ENCODE results near the gene AKR1C1.
"Not testable (repeated sequence)": the region's sequence is repeated elsewhere in the genome, so short reads cannot be mapped to it uniquely, and the experiment has no call there.

AKR1C1 gene

DNA sequence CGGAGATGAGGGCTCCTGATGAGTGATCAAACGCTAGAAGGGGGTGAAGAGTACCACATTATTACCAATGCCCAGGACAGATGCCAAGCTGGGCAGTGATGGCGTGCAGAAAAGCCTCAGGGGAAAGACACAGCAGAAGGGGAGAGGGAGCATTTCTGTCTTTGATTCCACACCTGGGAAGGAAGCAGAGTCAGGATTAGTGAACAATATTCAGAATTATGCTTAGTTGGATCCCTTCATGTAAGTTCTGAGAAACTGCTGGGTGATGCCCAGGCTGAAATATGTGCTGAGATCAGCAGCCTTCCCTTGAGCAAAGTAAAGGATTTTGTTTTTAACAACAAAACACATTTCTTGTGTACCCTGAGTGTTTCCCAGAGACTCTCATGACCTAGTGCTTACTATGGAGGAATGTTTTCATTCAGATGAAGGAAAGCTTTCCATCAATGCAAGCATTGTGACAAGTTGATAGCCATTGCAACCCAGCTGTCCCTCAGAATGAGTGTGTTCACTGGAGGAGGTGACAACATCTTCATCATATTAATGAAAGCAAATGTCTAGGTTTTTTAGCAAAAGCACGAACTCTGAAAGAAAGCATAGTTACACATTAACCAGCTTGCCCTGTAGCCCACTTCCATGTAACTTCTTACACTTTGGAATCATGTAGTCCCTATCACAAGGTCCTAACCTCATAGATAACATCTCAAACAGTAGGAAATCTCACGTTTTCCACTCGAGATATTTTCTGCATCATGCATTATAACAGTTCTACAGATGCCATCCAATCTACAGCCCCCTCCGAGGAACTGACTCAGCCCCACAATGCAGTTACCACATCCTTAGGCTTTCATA, 23.8 kb upstream of the AKR1C1 start:
- H3K4me1 ChIP-seq (ENCODE audit: control insufficient read depth in 5 of 5, insufficient read depth in 5 of 5, low read length in 5 of 5) = peaks cover 2 to 31% (median 30%) of the 10 kb centered on the region in 5 donors
- no peaks in the 10 kb centered on the region for H3K36me3 ChIP-seq (ENCODE audit: control insufficient read depth in 5 of 5, insufficient read depth in 5 of 5, low read length in 5 of 5)
- no peak overlapping the region for H3K27ac ChIP-seq (ENCODE audit: low read depth, low read length)
- no peak overlapping the region for H3K4me3 ChIP-seq (ENCODE audit: low read depth in 1 of 5, low read length in 5 of 5)
- H3K9ac ChIP-seq (ENCODE audit: low read length in 5 of 5) = no peak overlapping the region
- no peaks in the 10 kb centered on the region for H3K27me3 ChIP-seq (ENCODE audit: control insufficient read depth in 5 of 5, insufficient read depth in 4 of 5, low read length in 5 of 5)
- no peaks in the 10 kb centered on the region for H3K9me3 ChIP-seq (ENCODE audit: control insufficient read depth in 5 of 5, low read length in 5 of 5)

DNA sequence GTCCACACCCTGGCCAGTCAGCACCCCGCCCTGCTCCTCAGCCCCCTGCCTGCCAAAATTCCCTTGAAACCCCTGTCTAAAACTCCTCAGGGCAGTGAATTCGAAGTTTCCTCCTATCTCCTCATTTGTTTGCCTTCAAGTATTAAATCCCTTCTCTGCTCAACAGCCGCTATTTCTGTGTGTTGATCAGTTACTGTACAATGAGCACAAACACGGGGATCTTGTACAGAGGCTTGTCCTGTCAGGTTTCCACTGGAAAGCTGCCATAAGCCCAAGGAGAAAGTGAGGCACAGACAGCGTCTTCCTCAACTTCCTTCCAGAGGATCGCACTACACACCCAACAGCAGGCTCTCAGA, 23.2 kb upstream of the AKR1C1 start:
- not testable (repeated sequence) for H3K27me3 ChIP-seq (ENCODE audit: control insufficient read depth in 5 of 5, insufficient read depth in 4 of 5, low read length in 5 of 5); H3K9me3 ChIP-seq (ENCODE audit: control insufficient read depth in 5 of 5, low read length in 5 of 5); H3K27ac ChIP-seq (ENCODE audit: low read depth, low read length); H3K36me3 ChIP-seq (ENCODE audit: control insufficient read depth in 5 of 5, insufficient read depth in 5 of 5, low read length in 5 of 5); H3K9ac ChIP-seq (ENCODE audit: low read length in 5 of 5); H3K4me3 ChIP-seq (ENCODE audit: low read depth in 1 of 5, low read length in 5 of 5)
- H3K4me1 ChIP-seq (ENCODE audit: control insufficient read depth in 5 of 5, insufficient read depth in 5 of 5, low read length in 5 of 5) = peaks cover 2 to 37% (median 36%) of the 10 kb centered on the region in 5 donors

DNA sequence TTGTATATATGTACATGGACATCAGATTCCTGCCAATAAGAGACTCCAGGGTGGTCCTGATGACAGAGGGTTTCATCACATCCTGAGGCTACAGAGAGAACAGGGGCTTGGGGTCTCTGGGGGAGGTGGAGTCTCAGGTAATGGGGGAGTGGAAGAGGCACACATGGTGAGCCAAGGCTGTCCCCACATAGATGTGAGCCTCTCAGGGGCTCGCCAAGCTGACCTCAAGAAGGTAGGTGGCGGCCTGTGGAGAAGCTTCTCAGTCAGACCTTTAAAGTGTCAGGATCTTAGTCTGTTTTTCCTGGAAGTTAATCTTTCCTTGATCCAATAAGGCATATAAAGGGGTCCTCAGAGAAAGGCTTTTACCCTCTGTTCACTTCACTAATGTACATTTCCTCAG, 22.3 kb upstream of the AKR1C1 start:
- H3K27ac ChIP-seq (ENCODE audit: low read depth, low read length) = peak overlapping the region; percentile 94
- not testable (repeated sequence) for H3K4me3 ChIP-seq (ENCODE audit: low read depth in 1 of 5, low read length in 5 of 5); H3K36me3 ChIP-seq (ENCODE audit: control insufficient read depth in 5 of 5, insufficient read depth in 5 of 5, low read length in 5 of 5); H3K9ac ChIP-seq (ENCODE audit: low read length in 5 of 5); H3K27me3 ChIP-seq (ENCODE audit: control insufficient read depth in 5 of 5, insufficient read depth in 4 of 5, low read length in 5 of 5); H3K9me3 ChIP-seq (ENCODE audit: control insufficient read depth in 5 of 5, low read length in 5 of 5)
- peaks cover 3 to 40% (median 39%) of the 10 kb centered on the region in 5 donors for H3K4me1 ChIP-seq (ENCODE audit: control insufficient read depth in 5 of 5, insufficient read depth in 5 of 5, low read length in 5 of 5)

DNA sequence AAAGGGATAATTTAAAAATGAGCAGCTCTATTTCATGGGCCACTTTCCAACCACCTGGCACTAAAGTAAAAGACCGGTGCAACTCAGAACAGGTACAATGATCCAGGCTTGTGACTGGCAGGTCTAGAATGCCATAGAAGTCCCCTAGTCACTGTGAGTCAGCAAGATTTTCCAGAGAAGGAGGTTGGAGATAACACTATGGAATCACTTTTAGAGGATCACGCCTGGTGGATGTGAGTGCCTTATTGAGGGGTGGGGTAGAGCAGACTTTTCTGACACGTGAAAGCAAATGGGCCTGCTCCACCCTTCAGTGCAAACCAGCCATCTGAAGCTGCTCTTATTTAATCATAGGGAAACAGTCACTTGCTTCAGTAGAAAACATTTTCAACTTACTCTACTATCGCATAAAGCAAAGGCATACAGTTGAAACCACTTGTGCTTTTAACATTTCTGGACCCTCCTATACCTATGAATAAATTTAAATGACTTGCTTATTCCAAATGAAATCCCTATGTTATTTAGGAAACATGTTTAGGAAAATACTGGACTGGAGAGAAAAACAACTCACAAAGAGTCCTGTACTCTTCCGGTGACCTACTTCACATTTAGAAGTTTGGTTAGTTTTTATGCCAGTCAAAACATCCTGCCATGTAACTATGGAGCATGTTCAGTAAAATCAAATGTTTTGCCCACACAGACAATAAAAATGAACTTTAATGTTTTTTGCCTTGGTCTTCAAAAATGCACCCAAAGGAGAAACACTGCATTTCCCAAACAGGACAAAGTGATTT, 21.5 kb upstream of the AKR1C1 start:
- H3K27ac ChIP-seq (ENCODE audit: low read depth, low read length) = peak overlapping the region; percentile 94

DNA sequence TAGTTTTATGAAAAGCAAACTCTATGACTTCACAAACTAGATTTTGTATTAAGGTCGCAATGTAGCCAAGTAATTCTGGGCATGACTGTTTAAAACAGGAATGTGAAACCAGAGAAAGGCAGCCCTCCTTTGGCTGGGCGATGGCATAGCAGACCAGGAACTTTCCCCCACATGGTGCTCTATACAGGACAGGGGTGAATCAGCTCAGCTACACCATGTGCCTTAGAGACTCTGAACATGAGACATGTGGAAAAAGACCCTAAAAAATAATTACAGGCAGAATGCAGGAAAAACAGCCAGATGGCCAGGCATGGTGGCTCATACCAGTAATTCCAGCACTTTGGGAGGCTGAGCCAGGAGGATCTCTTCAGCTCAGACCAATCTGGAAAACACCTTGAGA, 20.3 kb upstream of the AKR1C1 start:
- not testable (repeated sequence) for H3K27me3 ChIP-seq (ENCODE audit: control insufficient read depth in 5 of 5, insufficient read depth in 4 of 5, low read length in 5 of 5); H3K4me3 ChIP-seq (ENCODE audit: low read depth in 1 of 5, low read length in 5 of 5); H3K36me3 ChIP-seq (ENCODE audit: control insufficient read depth in 5 of 5, insufficient read depth in 5 of 5, low read length in 5 of 5); H3K9me3 ChIP-seq (ENCODE audit: control insufficient read depth in 5 of 5, low read length in 5 of 5)
- H3K4me1 ChIP-seq (ENCODE audit: control insufficient read depth in 5 of 5, insufficient read depth in 5 of 5, low read length in 5 of 5) = peaks cover 4 to 55% (median 54%) of the 10 kb centered on the region in 5 donors
- peak overlapping the region in 2 of 5 donors; percentile 33 to 43 for H3K9ac ChIP-seq (ENCODE audit: low read length in 5 of 5)
- peak overlapping the region; percentile 94 for H3K27ac ChIP-seq (ENCODE audit: low read depth, low read length)

More for the DNA sequence above, 21.5 kb upstream of the AKR1C1 start:
- H3K27me3 ChIP-seq (ENCODE audit: control insufficient read depth in 5 of 5, insufficient read depth in 4 of 5, low read length in 5 of 5) = no peaks in the 10 kb centered on the region
- H3K9ac ChIP-seq (ENCODE audit: low read length in 5 of 5) = peak overlapping the region in 1 of 5 donors; percentile 56
- H3K4me1 ChIP-seq (ENCODE audit: control insufficient read depth in 5 of 5, insufficient read depth in 5 of 5, low read length in 5 of 5) = peaks cover 4 to 48% (median 46%) of the 10 kb centered on the region in 5 donors
- no peaks in the 10 kb centered on the region for H3K36me3 ChIP-seq (ENCODE audit: control insufficient read depth in 5 of 5, insufficient read depth in 5 of 5, low read length in 5 of 5)
- no peaks in the 10 kb centered on the region for H3K9me3 ChIP-seq (ENCODE audit: control insufficient read depth in 5 of 5, low read length in 5 of 5)
- no peak overlapping the region for H3K4me3 ChIP-seq (ENCODE audit: low read depth in 1 of 5, low read length in 5 of 5)

DNA sequence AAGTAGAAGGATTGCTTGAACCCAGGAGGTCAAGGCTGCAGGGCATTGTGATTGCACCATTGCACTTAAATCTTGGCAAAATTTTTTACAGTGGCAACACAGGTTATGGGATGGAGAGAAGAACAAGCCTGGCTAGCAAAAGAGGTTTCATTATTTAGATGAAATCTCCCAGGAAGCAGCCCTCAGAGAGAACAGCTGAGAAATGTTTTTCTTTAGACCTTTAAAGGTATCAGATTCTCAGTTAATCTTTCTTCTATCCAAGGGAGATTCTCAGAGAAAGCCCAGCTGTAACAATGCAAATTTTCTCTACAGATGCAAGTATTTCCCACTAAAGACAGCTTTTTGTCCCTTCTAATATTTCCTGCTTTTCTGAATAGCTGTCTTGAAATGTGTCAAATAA, 19.8 kb upstream of the AKR1C1 start:
- H3K27me3 ChIP-seq (ENCODE audit: control insufficient read depth in 5 of 5, insufficient read depth in 4 of 5, low read length in 5 of 5); H3K4me3 ChIP-seq (ENCODE audit: low read depth in 1 of 5, low read length in 5 of 5); H3K36me3 ChIP-seq (ENCODE audit: control insufficient read depth in 5 of 5, insufficient read depth in 5 of 5, low read length in 5 of 5); H3K9me3 ChIP-seq (ENCODE audit: control insufficient read depth in 5 of 5, low read length in 5 of 5): not testable (repeated sequence)
- Histone ChIP-seq H3K27ac (ENCODE audit: low read depth, low read length) (peak overlapping the region; percentile 94), H3K4me1 (ENCODE audit: control insufficient read depth in 5 of 5, insufficient read depth in 5 of 5, low read length in 5 of 5) (peaks cover 6 to 59% (median 59%) of the 10 kb centered on the region in 5 donors), H3K9ac (ENCODE audit: low read length in 5 of 5) (peak overlapping the region in 2 of 5 donors; percentile 33 to 63)

DNA sequence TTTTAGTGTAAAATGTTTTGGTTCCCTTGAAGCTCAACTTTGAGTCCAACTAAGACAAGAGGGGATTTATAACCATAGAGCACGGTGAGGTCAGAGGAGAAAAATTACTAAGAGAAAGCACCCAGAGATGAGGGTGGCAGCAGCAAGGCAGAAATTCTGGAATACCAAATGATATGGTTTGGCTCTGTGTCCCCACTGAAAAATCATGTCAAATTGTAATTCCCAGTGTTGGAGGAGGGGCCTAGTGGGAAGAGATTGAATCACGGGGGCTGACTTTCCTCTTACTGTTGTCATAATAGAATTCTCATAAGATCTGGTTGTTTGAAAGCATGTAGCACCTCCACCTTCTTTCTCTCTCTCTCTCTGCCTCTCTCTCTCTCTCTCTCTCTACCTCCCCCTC, 19.4 kb upstream of the AKR1C1 start:
- H3K27ac ChIP-seq (ENCODE audit: low read depth, low read length) = peak overlapping the region; percentile 94

DNA sequence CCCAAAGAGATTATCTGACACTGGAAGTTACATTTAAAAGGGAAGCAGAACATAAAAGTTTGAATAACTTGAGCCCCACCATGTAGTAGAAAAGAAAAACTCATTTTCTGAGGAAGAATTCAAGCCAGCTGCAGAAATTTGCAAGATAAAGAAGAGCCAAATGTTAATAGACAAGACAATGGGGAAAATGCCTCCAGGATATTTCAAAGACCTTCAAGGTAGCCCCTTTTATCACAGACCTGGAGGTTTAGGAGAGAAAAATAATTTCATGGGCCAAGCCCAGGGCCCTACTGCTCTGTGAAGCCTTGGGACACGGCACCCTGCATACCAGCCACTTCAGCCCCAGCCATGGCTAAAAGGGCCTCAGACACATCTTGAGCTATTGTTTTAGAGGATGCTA, 18.4 kb upstream of the AKR1C1 start:
- peaks cover 6 to 64% (median 59%) of the 10 kb centered on the region in 5 donors for H3K4me1 ChIP-seq (ENCODE audit: control insufficient read depth in 5 of 5, insufficient read depth in 5 of 5, low read length in 5 of 5)
- no peaks in the 10 kb centered on the region for H3K36me3 ChIP-seq (ENCODE audit: control insufficient read depth in 5 of 5, insufficient read depth in 5 of 5, low read length in 5 of 5)
- peak overlapping the region in 1 of 5 donors; percentile 22 for H3K4me3 ChIP-seq (ENCODE audit: low read depth in 1 of 5, low read length in 5 of 5)
- H3K27ac ChIP-seq (ENCODE audit: low read depth, low read length) = peak overlapping the region; percentile 94
- H3K27me3 ChIP-seq (ENCODE audit: control insufficient read depth in 5 of 5, insufficient read depth in 4 of 5, low read length in 5 of 5) = no peaks in the 10 kb centered on the region
- H3K9ac ChIP-seq (ENCODE audit: low read length in 5 of 5) = peak overlapping the region in 2 of 5 donors; percentile 11 to 63
- no peaks in the 10 kb centered on the region for H3K9me3 ChIP-seq (ENCODE audit: control insufficient read depth in 5 of 5, low read length in 5 of 5)

More for the DNA sequence above, 19.4 kb upstream of the AKR1C1 start:
- Histone ChIP-seq H3K9me3 (ENCODE audit: control insufficient read depth in 5 of 5, low read length in 5 of 5) (no peaks in the 10 kb centered on the region), H3K4me3 (ENCODE audit: low read depth in 1 of 5, low read length in 5 of 5) (no peak overlapping the region), H3K4me1 (ENCODE audit: control insufficient read depth in 5 of 5, insufficient read depth in 5 of 5, low read length in 5 of 5) (peaks cover 6 to 63% (median 63%) of the 10 kb centered on the region in 5 donors), H3K9ac (ENCODE audit: low read length in 5 of 5) (peak overlapping the region in 1 of 5 donors; percentile 63), H3K36me3 (ENCODE audit: control insufficient read depth in 5 of 5, insufficient read depth in 5 of 5, low read length in 5 of 5) (no peaks in the 10 kb centered on the region), H3K27me3 (ENCODE audit: control insufficient read depth in 5 of 5, insufficient read depth in 4 of 5, low read length in 5 of 5) (no peaks in the 10 kb centered on the region)

DNA sequence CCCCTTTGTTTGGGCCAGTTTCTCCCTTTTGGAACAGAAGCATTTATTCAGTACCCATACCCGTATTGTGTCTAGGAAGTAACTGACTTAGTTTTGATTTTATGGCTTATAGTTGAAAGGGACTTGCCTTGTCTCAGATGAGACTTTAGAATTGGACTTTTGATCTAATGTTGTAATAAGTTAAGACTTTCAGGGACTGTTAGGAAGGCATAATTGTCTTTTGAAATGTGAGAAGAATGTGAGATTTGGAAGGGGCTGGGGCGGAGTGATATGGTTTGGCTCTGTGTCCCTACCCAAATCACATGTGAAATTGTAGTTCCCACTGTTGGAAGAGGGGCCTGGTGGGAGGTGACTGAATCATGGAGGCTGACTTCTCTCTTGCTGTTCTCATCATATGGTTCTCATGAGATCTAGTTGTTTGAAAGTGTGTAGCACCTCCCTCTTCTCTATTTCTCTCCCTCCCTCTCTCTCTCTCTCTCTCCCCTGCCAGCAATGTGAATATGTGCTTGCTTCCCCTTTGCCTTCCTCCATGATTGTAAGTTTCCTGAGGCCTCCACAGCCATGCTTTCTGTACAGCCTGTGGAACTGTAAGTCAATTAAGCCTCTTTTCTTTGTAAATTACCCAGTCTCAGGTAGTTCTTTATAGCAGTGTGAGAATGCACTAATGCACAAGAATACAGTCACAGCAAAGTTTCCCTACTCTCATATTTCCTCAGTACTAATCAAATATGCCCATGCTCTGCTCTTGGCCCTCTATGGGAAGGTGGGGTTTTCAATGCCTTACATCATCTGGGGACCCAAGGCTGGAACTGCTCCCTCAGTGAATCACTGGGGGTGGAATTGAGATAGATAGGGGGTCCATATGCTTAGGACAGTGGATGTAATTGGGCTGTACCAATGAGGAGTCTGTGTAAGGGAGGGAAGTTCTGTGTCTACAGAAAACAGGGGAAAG, 17.2 kb upstream of the AKR1C1 start:
- peaks cover 6 to 64% (median 59%) of the 10 kb centered on the region in 5 donors for H3K4me1 ChIP-seq (ENCODE audit: control insufficient read depth in 5 of 5, insufficient read depth in 5 of 5, low read length in 5 of 5)
- H3K27ac ChIP-seq (ENCODE audit: low read depth, low read length) = peak overlapping the region; percentile 94
- H3K4me3 ChIP-seq (ENCODE audit: low read depth in 1 of 5, low read length in 5 of 5) = no peak overlapping the region
- peak overlapping the region in 1 of 5 donors; percentile 16 for H3K9ac ChIP-seq (ENCODE audit: low read length in 5 of 5)
- H3K36me3 ChIP-seq (ENCODE audit: control insufficient read depth in 5 of 5, insufficient read depth in 5 of 5, low read length in 5 of 5) = no peaks in the 10 kb centered on the region
- no peaks in the 10 kb centered on the region for H3K27me3 ChIP-seq (ENCODE audit: control insufficient read depth in 5 of 5, insufficient read depth in 4 of 5, low read length in 5 of 5)
- no peaks in the 10 kb centered on the region for H3K9me3 ChIP-seq (ENCODE audit: control insufficient read depth in 5 of 5, low read length in 5 of 5)
